PC-3 (cell line): Measurements from ENCODE around the gene NAA10. TPM values are rescaled to one million over a fixed set of nuclear protein-coding genes. Genes with fewer than 3 reads are reported as not detected.

ENCODE experiments used
- ATAC-seq: fragments of 200-7000 bp; cut with Tn5 transposase; 2 replicates; pipeline ENCODE4 v1.9.1; 2020; ENCODE audit warnings: mild to moderate bottlenecking, moderate library complexity
- BruUV-seq: library from RNA; stranded (reverse); fragments of 400-500 nt; replicated peaks from 2 replicates; lab custom pipeline; 2021; lab: Mats Ljungman, UMichigan
- CTCF ChIA-PET: fragments of 300-600 bp; sonication (Branson Sonifier 250); formaldehyde crosslinking; loops from one replicate; lab custom pipeline; 2022; ENCODE audit warnings: antibody characterized with exemption; lab: Charles Lee
- POLR2A ChIA-PET: fragments of 300-600 bp; sonication (Branson Sonifier 250); formaldehyde crosslinking; loops from one replicate; lab custom pipeline; 2022; ENCODE audit warnings: antibody characterized with exemption; ENCODE audit not compliant: unreplicated experiment; lab: Charles Lee
- DNase-seq: peaks from one replicate; pipeline ENCODE4 v3.0.0-alpha.2; 2015
- H2AFZ ChIP-seq: fragments of 300-600 bp; sonication (generic); 2 replicates; pipeline ENCODE4 v1.6.0; 2016; ENCODE audit warnings: antibody characterized with exemption, low read length
- H3F3A ChIP-seq: fragments of 300-600 bp; sonication (generic); one replicate; pipeline ENCODE4 v1.6.0; 2017; ENCODE audit warnings: antibody characterized with exemption, low read length, control low read depth, mild to moderate bottlenecking; ENCODE audit not compliant: unreplicated experiment
- H3K27ac ChIP-seq: fragments of 300-600 bp; sonication (generic); 2 replicates; pipeline ENCODE4 v1.5.1; 2016; ENCODE audit warnings: mild to moderate bottlenecking, low read length
- H3K27me3 ChIP-seq: fragments of 300-600 bp; sonication (generic); 2 replicates; pipeline ENCODE4 v1.6.1; 2016; ENCODE audit warnings: low read length, mixed read lengths
- H3K36me3 ChIP-seq: fragments of 300-600 bp; sonication (generic); 2 replicates; pipeline ENCODE4 v1.6.1; 2016; ENCODE audit warnings: low read depth, mixed run types, low read length, mixed read lengths
- H3K4me1 ChIP-seq: fragments of 300-600 bp; sonication (generic); 2 replicates; pipeline ENCODE4 v1.5.1; 2016; ENCODE audit warnings: low read length; ENCODE audit not compliant: insufficient read depth
- H3K4me2 ChIP-seq: fragments of 300-600 bp; sonication (generic); 2 replicates; pipeline ENCODE4 v1.6.0; 2016; ENCODE audit warnings: low read length
- H3K4me3 ChIP-seq: fragments of 300-600 bp; sonication (generic); 2 replicates; pipeline ENCODE4 v1.5.1; 2016; ENCODE audit warnings: mild to moderate bottlenecking, low read length, mixed read lengths
- H3K79me2 ChIP-seq: fragments of 300-600 bp; sonication (generic); 2 replicates; pipeline ENCODE4 v1.6.1; 2017; ENCODE audit warnings: low read length, mixed read lengths
- H3K9ac ChIP-seq: fragments of 300-600 bp; sonication (generic); 2 replicates; pipeline ENCODE4 v1.6.0; 2016; ENCODE audit warnings: mild to moderate bottlenecking, low read length
- H3K9me2 ChIP-seq: fragments of 300-600 bp; sonication (generic); replicated peaks from 2 replicates; pipeline ENCODE4 v1.6.1; 2016; ENCODE audit warnings: mixed run types, low read length, mixed read lengths
- H3K9me3 ChIP-seq: fragments of 300-600 bp; sonication (generic); 2 replicates; pipeline ENCODE4 v1.6.1; 2016; ENCODE audit warnings: low read length, mixed read lengths
- H4K20me1 ChIP-seq: fragments of 300-600 bp; sonication (generic); 2 replicates; pipeline ENCODE4 v1.6.1; 2016; ENCODE audit warnings: low read length, mixed read lengths
- CTCF ChIP-seq: fragments of 300-600 bp; sonication (generic); conservative IDR thresholded peaks from 2 replicates; pipeline ENCODE4 v1.5.1; 2017; ENCODE audit warnings: antibody characterized with exemption, low read depth, mild to moderate bottlenecking, low read length
- EZH2 ChIP-seq: fragments of 300-600 bp; sonication (generic); IDR thresholded peaks from one replicate; pipeline ENCODE4 v1.6.1; 2017; ENCODE audit warnings: antibody characterized with exemption, mild to moderate bottlenecking, low read length; ENCODE audit not compliant: unreplicated experiment
- EZH2phosphoT487 ChIP-seq: fragments of 300-600 bp; sonication (generic); IDR thresholded peaks from 2 replicates; pipeline ENCODE4 v1.6.1; 2018; ENCODE audit warnings: mild to moderate bottlenecking, antibody characterized with exemption, low read length, borderline replicate concordance
- intact Hi-C: fragments of 100-400 bp; cut with micrococcal nuclease; formaldehyde crosslinking; loops from 2 replicates; pipeline ENCODE4 v1.9.0; 2023
- total RNA-seq: library from RNA; depleted of rRNA; stranded (reverse); fragments of >200 nt; gene quantifications from 2 replicates; pipeline ENCODE4 v1.2.3, GENCODE V29; 2014

Gene NAA10
- total RNA-seq, 1 experiment from 2014 or later: 172 TPM

- no peaks in the 10 kb centered on the region for H3K79me2 ChIP-seq
- no peak overlapping the region for H3K27ac ChIP-seq
- peak; percentile 88 for ATAC-seq
- peak; percentile 84 for DNase-seq
- H3F3A ChIP-seq: no peaks in the 10 kb centered on the region
- no peaks in the 10 kb centered on the region for H3K27me3 ChIP-seq
- no peaks in the 10 kb centered on the region for H4K20me1 ChIP-seq
- no peaks in the 10 kb centered on the region for H3K4me1 ChIP-seq
- ChIA-PET POLR2A (no interaction called here), CTCF (interaction anchor here (0.5 to 1.0 kb wide), 8 partner anchors 19 to 220 kb away, joined by 3 to 16 read pairs (median 5); no protein-coding TSS in a partner anchor)
- no peaks in the 10 kb centered on the region for H3K9me2 ChIP-seq
- H2AFZ ChIP-seq: no peak overlapping the region
- TF ChIP-seq EZH2phosphoT487: no peak
- TF ChIP-seq CTCF: peak; percentile 93
- peaks cover 13% of the 10 kb centered on the region; the same call in 1 of the 2 replicates for H3K36me3 ChIP-seq
- no peak overlapping the region for H3K4me3 ChIP-seq
- intact Hi-C loops: loop anchor here (1.0 to 2.0 kb wide), 3 partner anchors 18 to 183 kb away; partner anchors contain the start of gene PLXNB3
- H3K9ac ChIP-seq: no peak overlapping the region
- no TSS peak for BruUV-seq
- H3K4me2 ChIP-seq: no peak overlapping the region
- H3K9me3 ChIP-seq: no peaks in the 10 kb centered on the region
These were observed 12.4 kb upstream of the NAA10 start for GRCh38 chrX:153947009-153947769.

GRCh38 chrX:153945956-153946943, 11.4 kb upstream of the NAA10 start:
- TF ChIP-seq EZH2phosphoT487 (no peak), EZH2 (no peak), CTCF (no peak)
- H3F3A ChIP-seq: no peaks in the 10 kb centered on the region
- no peak overlapping the region for H3K4me2 ChIP-seq
- no TSS peak for BruUV-seq
- intact Hi-C loops: loop anchor here (2.0 kb wide), 1 partner anchor 17 kb away; no protein-coding TSS in a partner anchor
- no peaks in the 10 kb centered on the region for H3K9me3 ChIP-seq
- no peaks in the 10 kb centered on the region for H4K20me1 ChIP-seq
- H3K9ac ChIP-seq: no peak overlapping the region
- H3K4me1 ChIP-seq: no peaks in the 10 kb centered on the region
- H3K79me2 ChIP-seq: no peaks in the 10 kb centered on the region
- no peaks in the 10 kb centered on the region for H3K9me2 ChIP-seq
- DNase-seq: no peak
- H3K36me3 ChIP-seq: peaks cover 9% of the 10 kb centered on the region; the same call in 1 of the 2 replicates
- H2AFZ ChIP-seq: no peak overlapping the region
- H3K27ac ChIP-seq: no peak overlapping the region
- no peak overlapping the region for H3K4me3 ChIP-seq
- ATAC-seq: no peak
- ChIA-PET CTCF (interaction anchor here (0.6 to 1.1 kb wide), 3 partner anchors 11 to 180 kb away, joined by 3 to 6 read pairs (median 3); partner anchors contain the start of gene NAA10), POLR2A (no interaction called here)
- no peaks in the 10 kb centered on the region for H3K27me3 ChIP-seq
